DMS79 treated with DMSO at 0.1 percent for 48 hours (cell line): ENCODE data around the gene SF3B4.
A peak's percentile ranks its signal among the peaks of the same experiment; 100 is the strongest.
"Not testable (repeated sequence)": the region's sequence is repeated elsewhere in the genome, so short reads cannot be mapped to it uniquely, and the experiment has no call there.

ENCODE experiments used
- DNase-seq: peaks from one replicate; lab custom pipeline; 2025; lab: John Stamatoyannopoulos, UW

The SF3B4 gene

GRCh38 chr1:149887456-149888246 is 40.0 kb downstream of the SF3B4 start:
- peak; percentile 97 for DNase-seq

GRCh38 chr1:149887196-149887455 is 40.5 kb downstream of the SF3B4 start:
- not testable (repeated sequence) for DNase-seq

- peak; percentile 97 for DNase-seq
These were observed 41.0 kb downstream of the SF3B4 start for GRCh38 chr1:149886396-149887195.

GRCh38 chr1:149886121-149886395 is 41.5 kb downstream of the SF3B4 start:
- DNase-seq, result not testable (repeated sequence)

- DNase-seq, result peak; percentile 92
These were observed 42.1 kb downstream of the SF3B4 start for GRCh38 chr1:149885339-149886120.

GRCh38 chr1:149884433-149885338 is 42.9 kb downstream of the SF3B4 start:
- DNase-seq, result peak; percentile 82

- DNase-seq, result no peak
These were observed 43.9 kb downstream of the SF3B4 start for GRCh38 chr1:149883598-149884247.

- DNase-seq, result no peak
These were observed 45.7 kb downstream of the SF3B4 start for GRCh38 chr1:149881876-149882275.

- DNase-seq, result no peak
These were observed 48.0 kb downstream of the SF3B4 start for GRCh38 chr1:149879556-149879955.

GRCh38 chr1:149877211-149877946 is 50.2 kb downstream of the SF3B4 start:
- DNase-seq, result no peak
